NCI-H2107 treated with DMSO at 0.1 percent for 48 hours (cell line): ENCODE measurements around the gene CLEC9A.

Experiments
- DNase-seq: peaks from one replicate; lab custom pipeline; 2025; ENCODE audit not compliant: unreplicated experiment; lab: John Stamatoyannopoulos, UW

Gene CLEC9A

DNA sequence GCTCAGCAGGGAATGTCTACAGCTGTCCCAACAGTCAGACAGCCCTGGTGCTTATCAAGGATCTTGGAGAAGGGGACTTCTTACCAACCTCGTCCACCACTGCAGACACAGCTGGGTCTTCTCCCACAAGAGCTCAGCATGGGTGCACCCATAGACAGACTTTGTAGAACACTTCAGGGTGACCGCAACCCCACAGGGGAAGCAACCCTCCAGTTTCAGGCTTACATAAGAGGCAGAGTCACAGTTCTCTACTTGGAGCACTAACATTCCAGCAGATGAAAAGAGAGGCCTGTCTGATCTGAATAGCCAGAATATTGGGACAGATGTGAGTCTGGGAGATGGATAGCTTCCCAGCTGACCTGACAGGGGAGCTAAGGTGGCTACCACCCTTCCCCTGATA is 71.8 kb downstream of the CLEC9A start:
- no peak for DNase-seq

DNA sequence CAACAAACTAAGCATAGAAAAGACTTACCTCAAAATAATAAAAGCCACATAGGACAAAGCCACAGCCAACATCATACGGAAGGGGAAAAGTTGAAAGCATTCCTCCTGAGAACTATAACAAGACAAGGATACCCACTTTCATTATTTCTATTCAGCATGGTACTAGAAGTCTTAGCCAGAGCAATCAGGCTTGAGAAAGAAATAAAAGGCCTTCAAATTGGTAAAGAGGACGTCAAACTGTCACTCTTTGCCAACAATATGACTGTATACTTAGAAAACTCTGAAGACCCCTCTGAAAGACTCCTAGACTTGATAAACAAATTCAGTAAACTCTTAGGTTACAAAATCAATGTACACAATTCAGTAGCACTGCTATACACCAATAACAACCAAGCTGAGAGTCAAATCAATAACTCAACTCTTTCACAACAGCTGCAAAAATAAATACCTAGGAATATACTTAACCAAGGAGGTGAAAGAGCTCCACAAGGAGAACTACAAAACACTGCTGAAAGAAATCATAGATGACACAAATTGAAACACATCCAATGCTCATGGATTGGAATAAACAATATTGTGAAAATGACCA is 79.9 kb downstream of the CLEC9A start:
- no peak for DNase-seq

DNA sequence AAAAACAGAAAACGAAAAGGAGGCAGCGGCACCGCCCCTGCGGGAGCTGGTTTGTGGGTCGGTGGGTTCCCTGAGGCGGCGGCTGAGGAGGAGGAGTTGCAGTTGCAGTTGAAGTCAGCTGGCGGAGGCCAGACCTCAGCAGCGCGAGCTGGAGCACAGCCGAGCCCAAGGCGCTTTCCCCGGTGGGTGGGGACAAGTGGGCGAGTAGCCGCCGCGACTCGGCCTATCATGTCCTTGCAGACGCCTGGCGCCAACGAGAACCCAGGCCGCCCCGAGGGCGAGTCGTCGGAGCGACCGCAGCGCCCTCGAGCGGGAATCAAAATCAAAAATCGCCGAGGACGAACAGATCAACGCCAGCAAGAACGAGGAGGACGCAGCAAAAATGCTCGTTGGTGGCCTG is 81.0 kb downstream of the CLEC9A start:
- no peak for DNase-seq

DNA sequence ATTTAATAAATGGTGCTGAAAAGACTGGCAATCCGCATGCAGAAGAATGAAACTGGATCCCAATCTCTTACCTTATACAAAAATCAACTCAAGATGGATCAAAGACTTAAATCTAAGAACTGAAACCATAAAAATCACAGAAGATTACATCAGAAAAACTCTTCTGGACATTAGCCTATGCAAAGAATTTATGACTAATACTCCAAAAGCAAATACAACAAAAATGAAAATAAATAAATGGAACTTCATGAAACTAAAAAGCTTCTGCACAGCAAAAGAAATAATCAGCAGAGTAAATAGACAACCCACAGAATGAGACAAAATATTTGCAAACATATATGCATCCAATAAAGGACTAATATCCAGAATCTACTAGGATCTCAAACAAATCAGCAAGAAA is 82.6 kb downstream of the CLEC9A start:
- no peak for DNase-seq

DNA sequence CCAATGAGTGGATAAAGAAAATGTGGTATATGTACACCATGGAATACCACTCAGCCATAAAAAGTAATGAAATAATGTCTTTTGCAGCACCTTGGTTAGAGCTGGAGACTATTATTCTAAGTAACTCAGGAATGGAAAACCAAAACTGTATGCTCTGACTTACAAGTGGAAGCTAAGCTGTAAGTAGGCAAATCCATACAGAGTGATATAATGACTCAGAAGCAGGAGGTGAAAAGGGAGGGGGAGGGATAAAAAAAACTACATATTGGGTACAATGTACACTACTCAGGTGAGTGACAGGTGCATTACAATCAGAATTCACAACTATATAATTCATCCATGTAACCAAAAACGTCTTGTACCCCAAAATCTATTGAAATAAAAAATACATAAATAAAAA is 83.4 kb downstream of the CLEC9A start:
- no peak for DNase-seq

DNA sequence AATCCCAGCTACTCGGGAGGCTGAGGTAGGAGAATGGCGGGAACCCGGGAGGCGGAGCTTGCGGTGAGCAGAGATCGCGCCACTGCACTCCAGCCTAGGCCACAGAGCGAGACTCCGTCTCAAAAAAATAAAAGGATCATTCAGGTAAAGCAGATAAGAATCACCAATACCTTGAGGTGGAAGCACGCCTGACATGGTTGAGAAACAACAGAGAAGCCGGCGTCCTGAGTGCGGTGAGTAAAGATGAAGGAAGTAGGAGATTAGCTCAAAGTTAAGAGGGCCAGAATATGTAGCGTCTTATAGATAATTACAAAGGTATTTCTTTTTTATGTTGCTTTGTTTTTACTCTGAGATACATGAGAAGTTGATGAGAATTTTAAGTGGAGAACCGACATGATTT is 84.8 kb downstream of the CLEC9A start:
- DNase-seq = no peak
